ENCODE results near the gene ZNF500.

Gene ZNF500

DNA sequence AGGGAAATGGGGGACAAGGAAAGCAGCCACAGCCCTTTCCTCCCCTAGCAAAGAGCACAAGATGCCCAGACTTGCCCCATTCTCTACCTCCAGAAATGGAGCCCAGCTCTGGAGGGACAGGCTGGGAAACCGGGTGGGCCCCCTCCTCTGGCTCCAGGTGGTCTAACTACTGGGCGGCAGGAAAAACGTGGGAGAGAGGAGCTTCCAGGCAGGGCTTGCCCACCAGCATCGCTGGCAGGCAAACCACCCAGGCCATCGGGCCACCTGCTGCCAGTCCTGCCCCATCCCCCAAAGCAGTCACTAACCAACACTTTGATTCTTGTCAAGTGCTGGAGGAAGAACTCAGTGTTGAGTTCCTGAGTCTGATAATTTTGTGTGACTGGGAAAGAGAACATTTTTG, 48.5 kb downstream of the ZNF500 start:
- Histone ChIP-seq H3K9me2 (ENCODE audit: low read depth, low read length) (no peaks in the 10 kb centered on the region), H3F3A (ENCODE audit: insufficient read depth, low read length) (no peaks in the 10 kb centered on the region), H3K4me1 (ENCODE audit: insufficient read depth, low read length, severe bottlenecking) (peaks cover 10% of the 10 kb centered on the region), H3K9me3 (ENCODE audit: low read length) (no peaks in the 10 kb centered on the region), H4K20me1 (ENCODE audit: insufficient read depth, low read length) (no peaks in the 10 kb centered on the region), H3K27ac (ENCODE audit: low read depth, low read length, poor library complexity, severe bottlenecking) (peak overlapping the region; percentile 11), H3K27me3 (ENCODE audit: insufficient read depth, low read length) (no peaks in the 10 kb centered on the region), H3K36me3 (ENCODE audit: insufficient read depth, low read length) (peaks cover 3% of the 10 kb centered on the region; the same call in 1 of the 2 replicates), H3K4me3 (ENCODE audit: low read depth, low read length, poor library complexity, severe bottlenecking) (no peak overlapping the region), H3K4me2 (ENCODE audit: low read length) (no peak overlapping the region), H3K9ac (ENCODE audit: low read length) (no peak overlapping the region), H2AFZ (ENCODE audit: low read length) (no peak overlapping the region), H3K79me2 (ENCODE audit: insufficient read depth, low read length) (no peaks in the 10 kb centered on the region)
- no peak for TF ChIP-seq EZH2 (IDR thresholded peaks at IDR 0.05; ENCODE audit: borderline replicate concordance, low read length)

- Histone ChIP-seq H3K9ac (ENCODE audit: low read length) (no peak overlapping the region), H3K4me3 (ENCODE audit: low read depth, low read length, poor library complexity, severe bottlenecking) (no peak overlapping the region), H3K27me3 (ENCODE audit: insufficient read depth, low read length) (no peaks in the 10 kb centered on the region), H3K27ac (ENCODE audit: low read depth, low read length, poor library complexity, severe bottlenecking) (no peak overlapping the region), H4K20me1 (ENCODE audit: insufficient read depth, low read length) (no peaks in the 10 kb centered on the region), H3K9me2 (ENCODE audit: low read depth, low read length) (no peaks in the 10 kb centered on the region), H3F3A (ENCODE audit: insufficient read depth, low read length) (no peaks in the 10 kb centered on the region), H3K4me1 (ENCODE audit: insufficient read depth, low read length, severe bottlenecking) (peaks cover 10% of the 10 kb centered on the region), H3K9me3 (ENCODE audit: low read length) (no peaks in the 10 kb centered on the region), H3K79me2 (ENCODE audit: insufficient read depth, low read length) (no peaks in the 10 kb centered on the region), H3K4me2 (ENCODE audit: low read length) (no peak overlapping the region), H2AFZ (ENCODE audit: low read length) (no peak overlapping the region), H3K36me3 (ENCODE audit: insufficient read depth, low read length) (peaks cover 15% of the 10 kb centered on the region)
- no peak for TF ChIP-seq EZH2 (IDR thresholded peaks at IDR 0.05; ENCODE audit: borderline replicate concordance, low read length)
- TF ChIP-seq, protein P1, sequence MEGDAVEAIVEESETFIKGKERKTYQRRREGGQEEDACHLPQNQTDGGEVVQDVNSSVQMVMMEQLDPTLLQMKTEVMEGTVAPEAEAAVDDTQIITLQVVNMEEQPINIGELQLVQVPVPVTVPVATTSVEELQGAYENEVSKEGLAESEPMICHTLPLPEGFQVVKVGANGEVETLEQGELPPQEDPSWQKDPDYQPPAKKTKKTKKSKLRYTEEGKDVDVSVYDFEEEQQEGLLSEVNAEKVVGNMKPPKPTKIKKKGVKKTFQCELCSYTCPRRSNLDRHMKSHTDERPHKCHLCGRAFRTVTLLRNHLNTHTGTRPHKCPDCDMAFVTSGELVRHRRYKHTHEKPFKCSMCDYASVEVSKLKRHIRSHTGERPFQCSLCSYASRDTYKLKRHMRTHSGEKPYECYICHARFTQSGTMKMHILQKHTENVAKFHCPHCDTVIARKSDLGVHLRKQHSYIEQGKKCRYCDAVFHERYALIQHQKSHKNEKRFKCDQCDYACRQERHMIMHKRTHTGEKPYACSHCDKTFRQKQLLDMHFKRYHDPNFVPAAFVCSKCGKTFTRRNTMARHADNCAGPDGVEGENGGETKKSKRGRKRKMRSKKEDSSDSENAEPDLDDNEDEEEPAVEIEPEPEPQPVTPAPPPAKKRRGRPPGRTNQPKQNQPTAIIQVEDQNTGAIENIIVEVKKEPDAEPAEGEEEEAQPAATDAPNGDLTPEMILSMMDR (IDR thresholded peaks at IDR 0.05; ENCODE audit: low read length): no peak
Observed at GRCh38 chr16:4714996-4715395, 52.0 kb downstream of the ZNF500 start.

DNA sequence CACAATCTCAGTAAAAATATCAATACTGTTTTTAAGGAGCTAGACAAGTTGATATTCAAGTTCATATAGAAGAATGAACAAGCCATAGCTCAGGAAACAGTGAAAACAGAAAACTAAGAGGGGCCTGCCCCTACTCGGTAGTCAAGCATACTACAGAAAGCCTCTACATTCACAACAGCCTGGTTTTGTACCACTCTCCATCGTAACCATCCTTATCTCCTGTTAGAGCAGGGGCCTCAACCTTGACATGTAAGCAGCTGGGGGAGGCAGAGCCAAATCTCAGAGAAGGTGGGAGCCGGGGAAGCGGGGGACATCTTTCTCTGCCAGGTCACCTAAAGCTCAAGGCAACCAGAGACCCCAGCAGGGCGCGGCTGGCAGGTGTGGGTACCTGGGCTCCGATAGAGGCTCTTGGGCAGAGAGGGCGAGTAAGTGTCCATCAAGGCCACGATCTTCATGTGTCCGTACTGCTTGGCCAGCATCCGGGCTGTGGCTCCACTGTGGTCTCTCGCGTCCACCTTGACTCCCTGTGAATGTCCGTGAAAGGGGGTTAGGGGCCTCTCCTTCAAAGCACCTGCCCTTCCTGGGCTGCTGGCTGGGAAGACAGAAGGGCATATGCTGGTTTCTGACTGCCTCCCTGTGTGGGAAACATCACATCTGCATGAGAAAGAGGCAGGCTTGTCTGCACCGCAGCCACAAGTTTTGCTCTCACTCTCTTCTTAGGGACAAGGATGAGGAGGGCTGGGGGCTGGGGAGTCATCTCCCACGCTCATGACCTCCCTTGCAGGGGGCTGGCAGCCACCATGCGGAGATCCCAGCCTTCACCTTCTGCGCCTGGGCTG, 53.1 kb downstream of the ZNF500 start:
- H3K4me2 ChIP-seq (ENCODE audit: low read length): no peak overlapping the region
- H4K20me1 ChIP-seq (ENCODE audit: insufficient read depth, low read length): no peaks in the 10 kb centered on the region
- TF ChIP-seq EZH2 (IDR thresholded peaks at IDR 0.05; ENCODE audit: borderline replicate concordance, low read length): no peak
- TF ChIP-seq, protein P1 (IDR thresholded peaks at IDR 0.05; ENCODE audit: low read length): no peak
- no peaks in the 10 kb centered on the region for H3K9me2 ChIP-seq (ENCODE audit: low read depth, low read length)
- no peaks in the 10 kb centered on the region for H3K9me3 ChIP-seq (ENCODE audit: low read length)
- no peak overlapping the region for H3K9ac ChIP-seq (ENCODE audit: low read length)
- no peak overlapping the region for H2AFZ ChIP-seq (ENCODE audit: low read length)
- peaks cover 6% of the 10 kb centered on the region for H3K4me1 ChIP-seq (ENCODE audit: insufficient read depth, low read length, severe bottlenecking)
- H3K79me2 ChIP-seq (ENCODE audit: insufficient read depth, low read length): no peaks in the 10 kb centered on the region
- H3K4me3 ChIP-seq (ENCODE audit: low read depth, low read length, poor library complexity, severe bottlenecking): no peak overlapping the region
- peaks cover 18% of the 10 kb centered on the region for H3K36me3 ChIP-seq (ENCODE audit: insufficient read depth, low read length)
- H3F3A ChIP-seq (ENCODE audit: insufficient read depth, low read length): no peaks in the 10 kb centered on the region
- no peak overlapping the region for H3K27ac ChIP-seq (ENCODE audit: low read depth, low read length, poor library complexity, severe bottlenecking)
- H3K27me3 ChIP-seq (ENCODE audit: insufficient read depth, low read length): no peaks in the 10 kb centered on the region
